Stomach smooth muscle (tissue), 2 donors: ENCODE data around the gene ADAMTSL1.

Experiments
- H3K27ac ChIP-seq: one replicate; pipeline ENCODE4 v1.7.0; 2013; ENCODE audit warnings: mild to moderate bottlenecking, low read length, inconsistent platforms
- H3K27me3 ChIP-seq, 2 donors: one replicate each; pipeline ENCODE4 v1.7.0; 2013; ENCODE audit warnings: low read length in 2 of 2; ENCODE audit not compliant: insufficient read depth in 2 of 2, control insufficient read depth in 1 of 2
- H3K36me3 ChIP-seq, 2 donors: one replicate each; pipeline ENCODE4 v1.7.0; 2013; ENCODE audit warnings: low read length in 2 of 2; ENCODE audit not compliant: control insufficient read depth in 2 of 2, insufficient read depth in 2 of 2
- H3K4me1 ChIP-seq: one replicate; pipeline ENCODE4 v1.7.0; 2013; ENCODE audit warnings: low read length; ENCODE audit not compliant: control insufficient read depth, insufficient read depth
- H3K4me3 ChIP-seq, 2 donors: one replicate each; pipeline ENCODE4 v1.7.0; 2013; ENCODE audit warnings: low read length in 2 of 2
- H3K9ac ChIP-seq, 2 donors: one replicate each; pipeline ENCODE4 v1.7.0; 2013; ENCODE audit warnings: low read length in 2 of 2, mild to moderate bottlenecking in 1 of 2
- H3K9me3 ChIP-seq, 2 donors: one replicate each; pipeline ENCODE4 v1.7.0; 2013; ENCODE audit warnings: low read length in 2 of 2; ENCODE audit not compliant: control insufficient read depth in 2 of 2
- donor health status: healthy.
- donor health status: Pancreatic carcinoma.

ADAMTSL1 gene

DNA sequence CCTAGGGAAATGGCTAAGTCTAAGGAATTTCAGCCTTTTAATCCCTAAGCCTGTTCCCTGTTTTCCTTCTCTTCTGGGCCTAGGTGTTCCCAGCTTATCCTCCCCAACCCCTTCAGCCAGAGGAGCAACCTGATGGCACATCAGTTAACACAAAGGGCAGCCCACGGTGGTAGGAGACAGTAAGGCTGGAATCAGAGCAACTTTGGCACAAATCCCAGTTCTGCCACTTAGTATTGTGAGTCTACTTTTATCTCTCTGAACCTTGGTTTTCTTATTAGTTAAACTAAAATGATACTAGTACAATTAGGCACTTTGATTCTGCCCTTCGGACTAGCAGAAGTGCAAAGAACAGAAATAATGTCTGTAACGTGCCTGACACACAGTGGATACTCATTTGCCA is 312.2 kb downstream of the ADAMTSL1 start:
- Histone ChIP-seq H3K4me3 (no peak overlapping the region), H3K27ac (peak overlapping the region; percentile 56), H3K4me1 (peaks cover 10% of the 10 kb centered on the region), H3K27me3 (no peaks in the 10 kb centered on the region), H3K36me3 (no peaks in the 10 kb centered on the region), H3K9me3 (no peaks in the 10 kb centered on the region), H3K9ac (no peak overlapping the region)

DNA sequence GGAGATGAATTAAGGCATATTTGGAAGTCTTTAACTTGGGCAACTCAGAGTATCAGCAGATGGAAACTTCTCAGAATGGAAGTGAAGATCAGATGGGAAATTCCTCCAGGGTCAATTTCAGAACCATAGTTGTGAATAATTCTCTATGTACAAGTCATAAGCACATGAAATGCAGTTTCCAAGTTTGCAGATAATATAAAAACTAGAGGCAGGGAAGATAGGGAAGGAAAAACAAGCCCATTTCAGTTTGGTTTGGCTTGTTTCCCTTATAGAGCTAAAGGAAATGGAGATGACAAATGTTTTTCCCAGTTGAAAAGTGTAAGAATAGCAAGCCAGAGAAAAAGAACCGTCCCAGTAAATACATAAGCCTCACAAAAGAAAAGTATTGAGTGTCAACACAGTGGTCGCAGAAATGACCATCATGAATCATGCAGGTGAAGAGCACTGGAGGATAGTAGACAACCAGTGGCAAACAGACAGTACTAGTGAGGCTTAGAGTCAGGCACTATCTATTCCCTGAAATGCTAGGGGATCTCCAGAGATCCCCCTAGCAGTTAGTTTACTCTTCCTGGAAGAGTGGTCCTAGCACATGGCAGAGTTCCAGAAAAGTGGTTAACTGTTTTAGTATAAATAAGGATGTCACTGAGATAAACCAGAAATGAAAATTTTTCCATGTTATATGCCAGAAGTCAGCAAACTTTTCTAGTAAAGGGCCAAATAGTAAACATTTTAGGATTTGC is 313.1 kb downstream of the ADAMTSL1 start:
- Histone ChIP-seq H3K4me1 (peaks cover 10% of the 10 kb centered on the region), H3K36me3 (no peaks in the 10 kb centered on the region), H3K27ac (peak overlapping the region; percentile 56), H3K9ac (no peak overlapping the region), H3K4me3 (no peak overlapping the region), H3K9me3 (no peaks in the 10 kb centered on the region), H3K27me3 (no peaks in the 10 kb centered on the region)

DNA sequence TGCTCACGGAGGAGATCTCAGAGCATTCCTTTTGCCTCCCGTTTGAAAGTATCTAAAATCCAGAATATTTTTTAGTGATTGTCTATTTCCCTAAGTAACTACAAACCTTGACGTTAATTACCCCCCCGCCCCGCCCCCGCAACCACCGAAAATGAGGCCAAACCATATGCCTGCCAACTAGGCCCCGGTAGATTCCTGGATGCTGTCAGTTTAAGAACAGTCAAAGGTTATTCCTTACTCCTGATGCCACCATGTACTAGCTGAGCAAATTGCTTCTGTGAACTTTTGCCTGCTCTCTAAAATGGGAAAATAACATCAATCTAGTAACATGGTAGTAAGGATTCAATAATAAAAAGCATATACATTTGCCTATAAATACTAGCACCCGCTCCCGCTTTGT is 314.3 kb downstream of the ADAMTSL1 start:
- Histone ChIP-seq H3K4me1 (peaks cover 10% of the 10 kb centered on the region), H3K9ac (no peak overlapping the region), H3K9me3 (no peaks in the 10 kb centered on the region), H3K27ac (no peak overlapping the region), H3K4me3 (no peak overlapping the region), H3K27me3 (no peaks in the 10 kb centered on the region), H3K36me3 (no peaks in the 10 kb centered on the region)

DNA sequence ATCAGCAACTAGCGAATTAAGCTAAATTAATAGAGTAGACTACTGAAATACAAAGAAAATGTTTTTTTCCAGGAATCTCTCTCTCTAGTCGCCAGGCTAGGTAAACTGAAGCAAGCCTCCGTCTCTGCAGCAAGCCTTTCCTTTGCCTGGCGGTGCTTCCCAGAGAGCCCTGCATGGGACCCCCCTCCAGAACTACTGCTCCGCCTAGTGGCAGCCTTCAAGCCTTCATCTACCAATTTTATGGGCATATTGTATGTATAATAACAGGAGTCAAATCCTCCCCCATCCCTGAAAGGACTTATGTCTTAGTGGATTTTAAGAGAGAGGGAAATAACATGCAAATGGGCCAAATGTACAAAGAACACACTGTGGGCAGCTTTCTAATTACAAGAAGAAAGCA is 317.1 kb downstream of the ADAMTSL1 start:
- no peaks in the 10 kb centered on the region for H3K9me3 ChIP-seq
- peaks cover 0 to 4% of the 10 kb centered on the region in 2 donors for H3K36me3 ChIP-seq
- H3K4me1 ChIP-seq: peaks cover 8% of the 10 kb centered on the region
- no peaks in the 10 kb centered on the region for H3K27me3 ChIP-seq
- H3K27ac ChIP-seq: no peak overlapping the region
- no peak overlapping the region for H3K9ac ChIP-seq
- no peak overlapping the region for H3K4me3 ChIP-seq

DNA sequence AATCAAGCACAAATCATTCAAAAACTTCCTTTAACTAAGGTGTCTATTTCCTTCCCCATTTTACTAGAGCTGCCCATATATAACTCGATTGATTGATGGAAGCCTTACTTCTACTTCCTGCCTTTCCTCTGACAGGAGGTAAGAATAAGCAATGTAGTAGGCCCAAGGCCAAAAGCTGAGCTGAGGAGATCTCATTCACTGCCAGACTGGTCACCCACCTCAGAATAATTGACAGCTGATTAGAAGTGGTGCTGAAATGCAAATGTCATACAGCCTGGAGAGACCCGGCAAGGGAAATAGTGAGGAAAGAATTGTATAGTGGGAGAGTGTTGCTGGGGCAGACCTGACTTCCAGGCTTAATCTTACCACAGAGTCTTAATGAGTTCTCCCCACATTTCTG is 319.2 kb downstream of the ADAMTSL1 start:
- Histone ChIP-seq H3K36me3 (peaks cover 0 to 5% of the 10 kb centered on the region in 2 donors), H3K27ac (no peak overlapping the region), H3K27me3 (no peaks in the 10 kb centered on the region), H3K4me3 (no peak overlapping the region), H3K9me3 (no peaks in the 10 kb centered on the region), H3K9ac (no peak overlapping the region), H3K4me1 (peaks cover 3% of the 10 kb centered on the region)

GRCh38 chr9:18795947-18796671 is 322.2 kb downstream of the ADAMTSL1 start:
- no peaks in the 10 kb centered on the region for H3K9me3 ChIP-seq
- no peak overlapping the region for H3K27ac ChIP-seq
- no peaks in the 10 kb centered on the region for H3K27me3 ChIP-seq
- no peak overlapping the region for H3K9ac ChIP-seq
- peaks cover 9% of the 10 kb centered on the region for H3K4me1 ChIP-seq
- no peak overlapping the region for H3K4me3 ChIP-seq
- H3K36me3 ChIP-seq: peaks cover 0 to 5% of the 10 kb centered on the region in 2 donors

- H3K9me3 ChIP-seq: no peaks in the 10 kb centered on the region
- no peak overlapping the region for H3K27ac ChIP-seq
- H3K9ac ChIP-seq: no peak overlapping the region
- H3K4me3 ChIP-seq: no peak overlapping the region
- H3K4me1 ChIP-seq: peaks cover 9% of the 10 kb centered on the region
- no peaks in the 10 kb centered on the region for H3K27me3 ChIP-seq
- H3K36me3 ChIP-seq: peaks cover 0 to 5% of the 10 kb centered on the region in 2 donors
These were observed 322.8 kb downstream of the ADAMTSL1 start for GRCh38 chr9:18796696-18797270.

DNA sequence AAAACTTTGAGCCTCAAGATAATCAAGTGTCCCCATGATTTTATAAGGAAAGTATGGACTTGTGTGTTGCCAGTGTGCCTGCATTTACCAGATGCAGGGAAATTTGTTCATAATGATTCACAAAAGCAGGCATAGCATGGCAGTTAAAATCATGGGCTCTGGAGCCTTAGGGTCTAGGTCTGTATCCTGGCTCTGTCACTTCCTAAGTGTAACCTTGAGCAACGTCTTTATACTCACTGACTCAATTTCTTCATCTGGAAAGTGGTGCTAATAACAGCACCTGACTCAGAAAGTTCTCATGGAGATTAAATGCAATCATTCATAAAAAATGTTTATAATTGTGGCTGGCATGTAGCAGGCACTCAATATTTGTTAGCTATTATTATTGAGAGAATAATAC is 324.2 kb downstream of the ADAMTSL1 start:
- no peak overlapping the region for H3K4me3 ChIP-seq
- H3K36me3 ChIP-seq: peaks cover 0 to 5% of the 10 kb centered on the region in 2 donors
- H3K9me3 ChIP-seq: no peaks in the 10 kb centered on the region
- H3K27ac ChIP-seq: no peak overlapping the region
- H3K4me1 ChIP-seq: peaks cover 9% of the 10 kb centered on the region
- H3K9ac ChIP-seq: no peak overlapping the region
- no peaks in the 10 kb centered on the region for H3K27me3 ChIP-seq

DNA sequence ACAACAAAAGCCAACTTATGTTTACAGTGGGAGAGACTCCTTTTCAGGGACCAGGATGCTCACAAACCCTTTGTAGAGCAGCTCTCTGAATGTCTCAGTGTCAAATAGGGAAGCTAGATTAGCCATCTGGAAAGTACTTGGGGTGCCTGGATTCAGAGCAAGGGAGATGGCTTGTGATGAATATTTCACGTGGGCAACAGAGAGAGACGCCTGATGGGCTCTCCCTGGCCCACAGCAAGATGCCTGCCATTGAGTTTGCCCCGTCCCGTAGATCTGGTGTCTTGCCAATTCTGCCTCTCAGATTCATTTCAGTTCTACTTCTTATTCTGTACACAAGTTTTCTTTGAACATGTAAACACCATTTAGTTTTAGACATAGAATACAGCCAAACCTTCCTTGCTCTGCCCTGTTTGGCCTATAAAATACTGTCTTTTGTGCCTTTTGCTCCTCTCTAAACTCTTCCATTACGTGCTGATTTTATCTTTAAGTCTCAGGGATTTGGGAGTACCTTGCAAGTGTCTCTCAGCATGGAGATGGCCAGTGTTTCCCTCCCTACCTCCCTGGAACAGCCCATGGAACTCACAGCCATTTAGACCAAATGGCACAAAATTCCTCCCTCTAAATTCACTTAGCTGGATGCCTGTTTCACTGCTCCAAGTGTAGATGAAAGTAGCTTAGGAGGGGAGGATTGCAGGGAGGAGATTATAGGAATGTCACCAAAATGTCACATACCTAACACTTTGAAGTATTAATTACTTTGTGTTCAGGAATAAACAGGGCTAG is 324.7 kb downstream of the ADAMTSL1 start:
- H3K4me1 ChIP-seq: peaks cover 9% of the 10 kb centered on the region
- no peaks in the 10 kb centered on the region for H3K9me3 ChIP-seq
- no peak overlapping the region for H3K4me3 ChIP-seq
- H3K27ac ChIP-seq: no peak overlapping the region
- H3K27me3 ChIP-seq: no peaks in the 10 kb centered on the region
- peaks cover 0 to 5% of the 10 kb centered on the region in 2 donors for H3K36me3 ChIP-seq
- H3K9ac ChIP-seq: no peak overlapping the region

- Histone ChIP-seq H3K36me3 (peaks cover 0 to 5% of the 10 kb centered on the region in 2 donors), H3K27me3 (no peaks in the 10 kb centered on the region), H3K4me3 (no peak overlapping the region), H3K4me1 (peaks cover 9% of the 10 kb centered on the region), H3K27ac (no peak overlapping the region), H3K9me3 (no peaks in the 10 kb centered on the region), H3K9ac (no peak overlapping the region)
These were observed 325.5 kb downstream of the ADAMTSL1 start for GRCh38 chr9:18799428-18799827.
